DND-41 (cell line): ENCODE measurements around the gene TFB1M.

Source experiments
- ATAC-seq: fragments of 200-7000 bp; cut with Tn5 transposase; 3 replicates; pipeline ENCODE4 v1.9.1; 2021; ENCODE audit warnings: low read depth; ENCODE audit not compliant: insufficient read depth
- DNase-seq: peaks from one replicate; pipeline ENCODE4 v3.0.0-alpha.2; 2020
- H2AFZ ChIP-seq: 2 replicates; pipeline ENCODE4 v1.6.0; 2012; ENCODE audit warnings: low read depth, low read length
- H3K27ac ChIP-seq: 2 replicates; pipeline ENCODE4 v1.5.1; 2012; ENCODE audit warnings: low read length, inconsistent platforms
- H3K27me3 ChIP-seq: fragments of 200-600 bp; sonication (generic); 2 replicates; pipeline ENCODE4 v1.6.0; 2012; ENCODE audit warnings: low read length, mild to moderate bottlenecking, inconsistent platforms; ENCODE audit not compliant: insufficient read depth, poor library complexity
- H3K36me3 ChIP-seq: 2 replicates; pipeline ENCODE4 v1.5.1; 2012; ENCODE audit warnings: low read length, inconsistent platforms; ENCODE audit not compliant: insufficient read depth
- H3K4me1 ChIP-seq: 2 replicates; pipeline ENCODE4 v1.5.1; 2012; ENCODE audit warnings: mild to moderate bottlenecking, low read length; ENCODE audit not compliant: insufficient read depth
- H3K4me2 ChIP-seq: 2 replicates; pipeline ENCODE4 v1.6.0; 2012; ENCODE audit warnings: mild to moderate bottlenecking, moderate library complexity, low read length, inconsistent platforms; ENCODE audit not compliant: insufficient read depth
- H3K4me3 ChIP-seq, 2 experiments: fragments of 200-600 bp in 1 of 2; shearing (Covaris generic) in 1 of 2; 2 replicates each; pipeline ENCODE4 v1.5.1; 2012 to 2016; ENCODE audit warnings: inconsistent platforms in 2 of 2, low read length in 2 of 2, mild to moderate bottlenecking in 2 of 2, low read depth in 1 of 2, moderate library complexity in 1 of 2
- H3K79me2 ChIP-seq: 2 replicates; pipeline ENCODE4 v1.6.0; 2012; ENCODE audit warnings: low read length, inconsistent platforms; ENCODE audit not compliant: insufficient read depth
- H3K9ac ChIP-seq: 2 replicates; pipeline ENCODE4 v1.6.0; 2012; ENCODE audit warnings: low read depth, mild to moderate bottlenecking, inconsistent platforms, low read length, moderate library complexity
- H3K9me3 ChIP-seq: 2 replicates; pipeline ENCODE4 v1.5.1; 2012; ENCODE audit warnings: low read length, moderate library complexity, mild to moderate bottlenecking, inconsistent platforms; ENCODE audit not compliant: insufficient read depth, severe bottlenecking
- H4K20me1 ChIP-seq: 2 replicates; pipeline ENCODE4 v1.6.0; 2012; ENCODE audit warnings: low read length; ENCODE audit not compliant: insufficient read depth
- CTCF ChIP-seq: IDR thresholded peaks from 2 replicates; pipeline ENCODE4 v1.5.1; 2012; ENCODE audit warnings: borderline replicate concordance, low read length, moderate library complexity, mild to moderate bottlenecking; ENCODE audit not compliant: poor library complexity, severe bottlenecking; ENCODE audit errors: extremely low read depth
- EZH2 ChIP-seq: IDR thresholded peaks from 3 replicates; pipeline ENCODE4 v1.6.1; 2012; ENCODE audit warnings: borderline replicate concordance, low read depth, mild to moderate bottlenecking, moderate library complexity, low read length, inconsistent platforms; ENCODE audit not compliant: severe bottlenecking

TFB1M gene

GRCh38 chr6:155256122-155256795, 58.0 kb downstream of the TFB1M start:
- Histone ChIP-seq H4K20me1 (0 out of 2 replicates have a peak, but pooled peaks cover 2% of the 10 kb centered on the region), H3K4me2 (no peak overlapping the region), H3K4me3 (no peak overlapping the region), H3K9me3 (no peaks in the 10 kb centered on the region), H3K4me1 (no peaks in the 10 kb centered on the region), H3K27ac (no peak overlapping the region), H3K27me3 (no peaks in the 10 kb centered on the region), H2AFZ (no peak overlapping the region), H3K9ac (no peak overlapping the region), H3K36me3 (peaks cover 72% of the 10 kb centered on the region), H3K79me2 (no peaks in the 10 kb centered on the region)
- ATAC-seq: no peak
- no peak for DNase-seq
- TF ChIP-seq EZH2 (no peak), CTCF (no peak)

- Histone ChIP-seq H3K9ac (no peak overlapping the region), H3K27me3 (no peaks in the 10 kb centered on the region), H3K36me3 (peaks cover 70% of the 10 kb centered on the region), H3K79me2 (no peaks in the 10 kb centered on the region), H3K4me3 (no peak overlapping the region), H4K20me1 (0 out of 2 replicates have a peak, but pooled peaks cover 2% of the 10 kb centered on the region), H3K9me3 (no peaks in the 10 kb centered on the region), H2AFZ (no peak overlapping the region), H3K27ac (no peak overlapping the region), H3K4me2 (no peak overlapping the region), H3K4me1 (no peaks in the 10 kb centered on the region)
- no peak for DNase-seq
- TF ChIP-seq CTCF: no peak
- TF ChIP-seq EZH2: no peak
- no peak for ATAC-seq
These were observed 60.1 kb downstream of the TFB1M start for GRCh38 chr6:155254139-155254538.

- H3K27me3 ChIP-seq: no peaks in the 10 kb centered on the region
- H3K4me1 ChIP-seq: no peaks in the 10 kb centered on the region
- H4K20me1 ChIP-seq: no peaks in the 10 kb centered on the region
- TF ChIP-seq CTCF (no peak), EZH2 (no peak)
- H3K79me2 ChIP-seq: no peaks in the 10 kb centered on the region
- H3K4me3 ChIP-seq: no peak overlapping the region
- no peak overlapping the region for H3K27ac ChIP-seq
- H3K9me3 ChIP-seq: no peaks in the 10 kb centered on the region
- no peak for DNase-seq
- no peak overlapping the region for H3K9ac ChIP-seq
- no peak overlapping the region for H2AFZ ChIP-seq
- H3K36me3 ChIP-seq: peaks cover 65% of the 10 kb centered on the region
- no peak for ATAC-seq
- no peak overlapping the region for H3K4me2 ChIP-seq
These were observed 60.9 kb downstream of the TFB1M start for GRCh38 chr6:155253337-155253736.
